H9 (cell line): ENCODE results near the gene GRIA4. TPM values are rescaled to one million over a fixed set of nuclear protein-coding genes. Genes with fewer than 3 reads are reported as not detected.

Experiments used
- DNase-seq: peaks from one replicate; pipeline ENCODE4 v3.0.0-alpha.2; 2017
- H2AFZ ChIP-seq: one replicate; pipeline ENCODE4 v1.6.1; 2013; ENCODE audit warnings: mild to moderate bottlenecking, low read length, control low read depth, moderate library complexity
- H2AK5ac ChIP-seq: 2 replicates; pipeline ENCODE4 v1.6.1; 2013; ENCODE audit warnings: low read length, control low read depth, mixed read lengths; ENCODE audit not compliant: insufficient read length
- H2BK120ac ChIP-seq: one replicate; pipeline ENCODE4 v1.6.1; 2013; ENCODE audit warnings: low read depth, mild to moderate bottlenecking, low read length, control low read depth, inconsistent platforms; ENCODE audit not compliant: poor library complexity, severe bottlenecking
- H2BK12ac ChIP-seq: 2 replicates; pipeline ENCODE4 v1.6.1; 2013; ENCODE audit warnings: low read length, control low read depth, mixed read lengths, low read depth; ENCODE audit not compliant: insufficient read length
- H2BK15ac ChIP-seq: 2 replicates; pipeline ENCODE4 v1.6.1; 2013; ENCODE audit warnings: low read depth, low read length, control low read depth
- H2BK20ac ChIP-seq: one replicate; pipeline ENCODE4 v1.6.1; 2013; ENCODE audit warnings: low read depth, mild to moderate bottlenecking, low read length, control low read depth, inconsistent platforms; ENCODE audit not compliant: poor library complexity, severe bottlenecking
- H2BK5ac ChIP-seq: 2 replicates; pipeline ENCODE4 v1.6.1; 2013; ENCODE audit warnings: low read length, control low read depth, mixed read lengths; ENCODE audit not compliant: insufficient read length
- H3K14ac ChIP-seq: 2 replicates; pipeline ENCODE4 v1.6.1; 2013; ENCODE audit warnings: low read length, control low read depth; ENCODE audit not compliant: insufficient read depth
- H3K18ac ChIP-seq: 2 replicates; pipeline ENCODE4 v1.6.1; 2013; ENCODE audit warnings: low read depth, mild to moderate bottlenecking, mixed read lengths, low read length, control low read depth; ENCODE audit not compliant: insufficient read length
- H3K23ac ChIP-seq: 2 replicates; pipeline ENCODE4 v1.6.1; 2013; ENCODE audit warnings: low read length, control low read depth, mixed read lengths, low read depth; ENCODE audit not compliant: insufficient read length
- H3K23me2 ChIP-seq: 2 replicates; pipeline ENCODE4 v1.6.1; 2013; ENCODE audit warnings: low read depth, mild to moderate bottlenecking, mixed read lengths, low read length, control low read depth; ENCODE audit not compliant: insufficient read length, poor library complexity, severe bottlenecking
- H3K27ac ChIP-seq: 2 replicates; pipeline ENCODE4 v1.5.1; 2013; ENCODE audit warnings: low read length, control low read depth, mixed read lengths, low read depth; ENCODE audit not compliant: insufficient read length
- H3K27me3 ChIP-seq: 2 replicates; pipeline ENCODE4 v1.6.1; 2013; ENCODE audit warnings: low read length, control low read depth, inconsistent platforms; ENCODE audit not compliant: insufficient read depth
- H3K4ac ChIP-seq: 2 replicates; pipeline ENCODE4 v1.6.1; 2013; ENCODE audit warnings: low read depth, mild to moderate bottlenecking, control low read depth, inconsistent platforms, low read length, moderate library complexity
- H3K4me1 ChIP-seq: 2 replicates; pipeline ENCODE4 v1.6.1; 2013; ENCODE audit warnings: low read length, control low read depth, inconsistent platforms; ENCODE audit not compliant: insufficient read depth
- H3K4me2 ChIP-seq: 2 replicates; pipeline ENCODE4 v1.6.1; 2013; ENCODE audit warnings: low read length, control low read depth, mixed read lengths; ENCODE audit not compliant: insufficient read length, insufficient read depth
- H3K56ac ChIP-seq: 2 replicates; pipeline ENCODE4 v1.6.1; 2013; ENCODE audit warnings: low read depth, mild to moderate bottlenecking, mixed read lengths, low read length, control low read depth; ENCODE audit not compliant: insufficient read length
- H3K79me1 ChIP-seq: 2 replicates; pipeline ENCODE4 v1.6.1; 2013; ENCODE audit warnings: low read depth, mild to moderate bottlenecking, moderate library complexity, low read length, control low read depth, inconsistent platforms; ENCODE audit not compliant: insufficient read depth, poor library complexity, severe bottlenecking
- H3K79me2 ChIP-seq: 2 replicates; pipeline ENCODE4 v1.6.1; 2013; ENCODE audit warnings: low read length, control low read depth, inconsistent platforms; ENCODE audit not compliant: insufficient read depth
- H3K9ac ChIP-seq: 2 replicates; pipeline ENCODE4 v1.6.1; 2013; ENCODE audit warnings: low read length, control low read depth, mixed read lengths; ENCODE audit not compliant: insufficient read length; ENCODE audit errors: extremely low read depth
- H3K9me3 ChIP-seq: one replicate; pipeline ENCODE4 v1.6.1; 2013; ENCODE audit warnings: low read depth, low read length, inconsistent platforms; ENCODE audit not compliant: control insufficient read depth
- H3T11ph ChIP-seq: one replicate; pipeline ENCODE4 v1.6.1; 2013; ENCODE audit warnings: mild to moderate bottlenecking, low read length, control low read depth, inconsistent platforms
- H4K20me1 ChIP-seq: one replicate; pipeline ENCODE4 v1.6.1; 2013; ENCODE audit not compliant: control insufficient read depth, insufficient read length, insufficient read depth
- H4K5ac ChIP-seq: 2 replicates; pipeline ENCODE4 v1.6.1; 2013; ENCODE audit warnings: low read depth, mild to moderate bottlenecking, mixed read lengths, low read length, control low read depth; ENCODE audit not compliant: insufficient read length
- H4K8ac ChIP-seq: replicated peaks from 2 replicates; pipeline ENCODE4 v1.6.1; 2013; ENCODE audit warnings: low read length, control low read depth, mixed read lengths, low read depth; ENCODE audit not compliant: insufficient read length
- H4K91ac ChIP-seq: 2 replicates; pipeline ENCODE4 v1.6.1; 2013; ENCODE audit warnings: low read depth, mild to moderate bottlenecking, moderate library complexity, mixed read lengths, low read length, control low read depth; ENCODE audit not compliant: insufficient read length
- H3K27ac Mint-ChIP-seq, 3 experiments: 2 replicates in 2 of 3; 3 replicates in 1 of 3; pipeline ENCODE4 v1.8.0; 2020 to 2021; ENCODE audit warnings: mixed read lengths in 3 of 3, mild to moderate bottlenecking in 1 of 3, moderate library complexity in 1 of 3
- H3K27me3 Mint-ChIP-seq: 2 replicates; pipeline ENCODE4 v1.8.0; 2021; ENCODE audit warnings: low read depth, mild to moderate bottlenecking, moderate library complexity, mixed read lengths
- H3K36me3 Mint-ChIP-seq, 3 experiments: 2 replicates in 2 of 3; 3 replicates in 1 of 3; pipeline ENCODE4 v1.8.0; 2020 to 2021; ENCODE audit warnings: low read depth in 3 of 3, mixed read lengths in 3 of 3; ENCODE audit not compliant: insufficient read depth in 1 of 3
- H3K4me1 Mint-ChIP-seq, 2 experiments: 2 replicates each; pipeline ENCODE4 v1.8.0; 2020; ENCODE audit warnings: mixed read lengths in 2 of 2
- H3K4me3 Mint-ChIP-seq, 2 experiments: 2 replicates in 1 of 2; 3 replicates in 1 of 2; pipeline ENCODE4 v1.8.0; 2020 to 2021; ENCODE audit warnings: mild to moderate bottlenecking in 2 of 2, mixed read lengths in 2 of 2, moderate library complexity in 1 of 2
- H3K9me3 Mint-ChIP-seq, 2 experiments: 2 replicates in 1 of 2; 3 replicates in 1 of 2; pipeline ENCODE4 v1.8.0; 2020; ENCODE audit warnings: mild to moderate bottlenecking in 2 of 2, mixed read lengths in 2 of 2, moderate library complexity in 1 of 2
- CTCF ChIP-seq: fragments of 200-600 bp; sonication (generic); conservative IDR thresholded peaks from 3 replicates; pipeline ENCODE4 v1.8.0; 2021; ENCODE audit warnings: antibody characterized with exemption, mild to moderate bottlenecking
- WGBS: extraction: QIAGEN DNeasy Blood & Tissue Kit; methylation state at CpG from one replicate; pipeline ENCODE4 v1.1.7; 2013; ENCODE audit warnings: missing lambda C conversion rate, low lambda C conversion rate, mixed read lengths; ENCODE audit not compliant: insufficient read length; ENCODE audit errors: extremely low coverage; 5-methylcytosine and 5-hydroxymethylcytosine counted together
- total RNA-seq: library from RNA; stranded (reverse); gene quantifications from 2 replicates; pipeline ENCODE4 v1.2.1, GENCODE V29; 2021

Gene GRIA4
- total RNA-seq, 1 experiment from 2014 or later = 0.83 TPM

- H3K27me3 ChIP-seq = no peaks in the 10 kb centered on the region
- no peak overlapping the region for H3K56ac ChIP-seq
- no peaks in the 10 kb centered on the region for H4K20me1 ChIP-seq
- no peak overlapping the region for H2BK120ac ChIP-seq
- H3K36me3 Mint-ChIP-seq = no peaks in the 10 kb centered on the region
- H3K79me1 ChIP-seq = no peaks in the 10 kb centered on the region
- no peak overlapping the region for H3K27ac Mint-ChIP-seq
- no peak overlapping the region for H4K8ac ChIP-seq
- H2AK5ac ChIP-seq = no peak overlapping the region
- H2BK15ac ChIP-seq = no peak overlapping the region
- no peak for DNase-seq
- H4K5ac ChIP-seq = no peak overlapping the region
- H3K27ac ChIP-seq = no peak overlapping the region
- no peak overlapping the region for H3K4me3 Mint-ChIP-seq
- no peak overlapping the region for H2AFZ ChIP-seq
- 100% methylated on average over 1 of the region's 2 CpGs for WGBS
- H4K91ac ChIP-seq = no peak overlapping the region
- no peaks in the 10 kb centered on the region for H3K9me3 ChIP-seq
- peaks cover 7 to 10% of the 10 kb centered on the region in 2 experiments; a peak in 3 of 4 replicates for H3K4me1 Mint-ChIP-seq
- H3K23ac ChIP-seq = no peak overlapping the region
- no peaks in the 10 kb centered on the region for H3K23me2 ChIP-seq
- no peak overlapping the region for H2BK12ac ChIP-seq
- no peak for TF ChIP-seq CTCF
- H3T11ph ChIP-seq = no peak overlapping the region
- H3K4ac ChIP-seq = no peak overlapping the region
- H3K4me1 ChIP-seq = no peaks in the 10 kb centered on the region
- no peak overlapping the region for H2BK20ac ChIP-seq
- H2BK5ac ChIP-seq = no peak overlapping the region
- no peak overlapping the region for H3K4me2 ChIP-seq
- no peaks in the 10 kb centered on the region for H3K79me2 ChIP-seq
- no peak overlapping the region for H3K18ac ChIP-seq
- H3K14ac ChIP-seq = no peak overlapping the region
- H3K9me3 Mint-ChIP-seq = no peaks in the 10 kb centered on the region
- no peak overlapping the region for H3K9ac ChIP-seq
- H3K27me3 Mint-ChIP-seq = no peaks in the 10 kb centered on the region
These were observed 131.7 kb downstream of the GRIA4 start for GRCh38 chr11:105741488-105742020.
